Stimulated activated CD4-positive, alpha-beta T cell treated with anti-CD3 and anti-CD28 coated beads, Interleukin-2, amount 100 ng/mL, for 24 hours (primary cell): ENCODE measurements around the gene USP7.
"Not testable (repeated sequence)": the region's sequence is repeated elsewhere in the genome, so short reads cannot be mapped to it uniquely, and the experiment has no call there.

ENCODE experiments used
- DNase-seq, 2 donors: peaks; one replicate each; pipeline ENCODE4 v3.0.0-alpha.2; 2020

USP7 gene

GRCh38 chr16:8898660-8899318 is 64.9 kb downstream of the USP7 start:
- no peak for DNase-seq

- DNase-seq, result no peak
Measured at GRCh38 chr16:8894736-8895334, 68.9 kb downstream of the USP7 start.

DNA sequence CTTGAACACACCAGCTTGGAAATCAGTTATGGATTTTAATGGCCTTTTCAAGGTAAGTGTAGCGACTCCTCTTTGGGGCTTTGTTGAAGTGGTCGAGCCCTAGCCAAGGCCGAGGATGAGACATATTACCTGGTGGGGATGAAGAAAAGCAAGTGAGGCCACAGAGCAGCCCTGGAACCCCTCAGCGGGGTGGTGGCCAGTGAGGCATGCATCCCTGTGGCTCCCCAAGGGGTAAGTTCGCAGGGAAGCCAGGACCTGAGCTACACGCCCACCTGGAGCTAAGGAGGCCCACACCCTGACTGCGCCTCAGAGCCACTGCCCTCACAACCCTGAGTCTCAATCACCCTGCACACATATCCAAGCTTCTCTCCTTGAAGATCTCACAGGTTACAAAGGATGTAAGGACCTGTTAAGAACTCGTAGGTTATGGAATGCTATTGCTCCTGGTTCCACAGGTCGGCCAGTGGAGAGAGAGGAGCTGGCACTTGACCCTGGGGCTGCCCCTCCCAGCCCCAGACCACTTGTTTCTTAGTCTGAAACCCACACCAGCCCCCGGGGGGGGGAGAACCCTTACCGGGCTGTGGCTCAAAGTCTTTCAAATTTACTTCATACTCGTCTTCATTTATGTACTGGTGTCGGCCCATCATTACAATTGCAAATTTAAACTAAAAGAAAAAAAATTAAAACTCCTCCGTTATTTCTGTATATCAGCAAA is 69.6 kb downstream of the USP7 start:
- DNase-seq, result no peak

DNA sequence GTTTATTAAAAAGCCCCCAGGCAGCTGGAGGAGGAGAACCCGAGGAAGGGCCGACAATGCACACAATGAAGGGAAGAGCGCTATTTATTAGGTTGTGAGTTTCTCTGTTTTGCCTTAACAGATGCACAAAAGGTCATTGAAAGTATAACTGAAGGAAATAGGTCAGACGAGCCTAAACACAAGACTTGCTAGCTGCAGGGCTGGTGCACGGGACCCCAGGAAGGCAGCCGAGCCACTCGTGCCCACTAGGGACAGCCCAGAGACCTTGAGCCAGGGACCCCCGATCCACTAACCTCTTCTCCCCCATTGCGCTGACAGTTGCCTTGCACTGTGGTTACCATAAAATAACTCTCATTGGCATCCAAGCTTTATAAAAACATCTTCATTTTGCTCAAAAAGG is 70.3 kb downstream of the USP7 start:
- DNase-seq, result no peak

DNA sequence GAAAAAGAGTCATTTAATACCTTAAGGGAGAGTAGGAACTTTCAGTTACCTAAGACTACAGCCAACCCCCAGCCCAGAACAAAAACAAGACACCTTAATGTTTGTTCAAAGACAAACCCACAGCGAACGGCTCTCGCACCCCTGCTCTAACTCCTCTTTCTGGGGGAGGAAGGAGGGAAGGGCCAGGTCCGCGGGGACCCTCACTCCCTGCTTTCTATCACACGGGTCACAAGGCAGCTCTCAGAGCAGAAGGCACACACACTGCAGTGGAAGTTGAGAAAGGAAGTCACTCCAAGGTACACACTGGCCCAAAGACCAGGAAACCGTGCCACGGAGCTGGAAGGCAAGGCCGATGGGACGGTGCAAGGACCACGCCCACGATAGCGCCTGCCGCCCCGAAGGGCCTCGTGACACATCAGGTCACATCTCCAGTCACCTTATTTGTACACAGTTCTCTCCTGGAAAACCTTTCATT is 71.6 kb downstream of the USP7 start:
- no peak for DNase-seq

DNA sequence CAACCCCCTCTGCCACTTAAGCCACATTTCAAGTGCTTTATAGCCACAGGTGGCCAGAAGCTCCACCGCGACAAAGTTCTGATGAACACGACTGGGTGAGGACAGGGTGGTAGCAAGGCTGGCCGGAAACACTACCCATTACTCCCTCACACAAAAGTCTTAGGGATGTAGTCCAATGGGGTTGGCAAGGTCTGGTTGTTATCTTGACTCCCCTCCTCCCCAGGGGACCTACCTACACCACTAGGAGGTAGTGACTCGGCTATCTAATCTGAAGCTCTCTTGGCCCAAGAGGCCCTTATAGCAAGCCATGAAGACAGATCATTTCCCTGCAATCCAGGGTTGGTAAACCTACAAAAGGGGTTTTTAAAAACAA is 73.2 kb downstream of the USP7 start:
- no peak for DNase-seq

GRCh38 chr16:8889893-8890548 is 73.7 kb downstream of the USP7 start:
- DNase-seq, result no peak

DNA sequence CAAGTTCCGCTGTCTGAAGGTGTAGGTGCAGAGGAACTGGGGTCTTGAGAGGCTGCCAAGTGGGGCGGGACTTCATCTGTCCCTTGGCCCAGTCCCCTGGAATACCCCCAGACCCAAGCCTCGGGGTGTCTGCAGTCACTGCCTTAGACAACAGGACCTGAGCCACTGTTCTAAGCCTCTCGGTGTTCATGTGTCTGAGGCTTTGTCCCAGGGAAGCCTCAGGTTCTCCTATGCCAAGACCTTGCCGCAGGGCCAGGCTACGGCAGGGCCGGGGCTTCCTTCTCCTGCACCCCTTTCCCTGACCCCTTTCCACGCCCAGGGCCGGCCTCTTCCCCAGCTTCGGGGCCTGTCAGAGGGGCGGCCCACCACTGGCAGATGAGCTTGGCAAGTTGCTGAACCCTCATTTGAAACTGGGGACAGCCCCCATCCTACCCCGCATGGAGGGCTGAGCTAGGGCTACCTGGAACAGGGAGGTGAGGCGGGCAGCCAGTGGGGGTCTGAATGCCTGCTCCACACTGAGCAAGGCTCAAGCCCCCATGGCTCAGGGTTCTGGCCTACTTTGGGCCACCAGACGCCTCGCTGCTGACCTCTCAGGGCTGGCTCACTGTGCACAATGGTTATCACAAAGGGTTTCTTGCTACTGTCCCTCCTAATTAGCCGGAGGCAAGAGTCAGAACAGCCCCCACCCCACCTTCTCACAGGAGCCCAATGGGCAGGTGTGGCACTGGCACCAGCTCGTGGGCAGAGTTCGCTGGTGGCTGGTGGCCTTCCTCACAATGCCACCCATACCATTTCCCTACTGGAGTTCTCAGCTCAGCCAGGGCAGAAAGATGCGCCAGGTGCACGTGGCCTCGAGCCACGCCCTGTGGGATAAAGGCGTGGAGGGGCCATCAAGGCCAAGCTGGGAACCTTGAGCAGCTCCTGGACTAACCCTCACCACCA is 74.5 kb downstream of the USP7 start:
- DNase-seq, result no peak

DNA sequence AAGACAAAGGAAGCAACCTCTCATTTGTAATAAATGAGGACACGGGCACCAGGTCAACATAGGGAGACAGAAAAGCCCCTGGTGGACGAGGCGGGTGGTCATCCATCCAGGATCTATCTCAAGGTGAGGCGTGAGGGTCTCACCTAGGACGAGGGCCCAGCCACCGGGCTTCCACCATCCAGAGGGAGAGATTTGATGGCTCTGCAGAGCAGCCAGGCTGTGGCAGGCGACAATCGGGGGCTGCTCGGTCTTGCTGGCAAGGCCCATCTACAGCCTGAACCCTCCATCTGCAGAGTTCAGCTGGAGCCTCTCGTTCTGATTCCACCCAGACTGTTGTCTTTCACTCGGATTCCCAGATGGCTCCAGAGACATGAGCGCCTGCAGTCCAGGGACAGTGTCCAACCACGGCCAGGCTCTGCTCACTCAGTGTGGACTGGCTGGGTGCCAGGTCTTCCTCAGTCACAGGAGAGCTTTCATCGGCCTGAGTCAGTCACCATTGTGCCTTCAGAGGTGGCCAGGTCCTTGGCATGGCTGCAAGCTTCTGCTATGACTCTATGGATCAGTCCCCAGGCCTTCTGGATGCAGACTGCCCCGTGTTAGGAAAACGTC is 75.7 kb downstream of the USP7 start:
- DNase-seq, result no peak

DNA sequence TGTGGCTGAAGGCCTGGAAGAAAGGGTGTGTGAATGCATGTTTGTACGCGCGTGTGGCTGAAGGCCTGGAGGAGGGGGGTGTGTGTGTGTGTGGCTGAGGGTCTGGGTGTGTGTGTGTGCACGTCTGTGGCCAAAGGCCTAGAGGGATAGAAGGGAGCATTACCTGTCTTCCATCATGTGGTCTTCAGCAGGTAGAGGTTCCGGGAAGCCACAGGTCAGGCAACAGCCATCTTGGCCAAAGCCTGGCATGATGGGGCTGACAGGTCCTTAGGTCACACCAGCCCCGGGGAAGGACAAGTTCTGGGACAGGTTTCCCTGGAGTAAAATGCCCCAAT is 76.3 kb downstream of the USP7 start:
- DNase-seq, result no peak

GRCh38 chr16:8886593-8887430 is 76.9 kb downstream of the USP7 start:
- no peak for DNase-seq

GRCh38 chr16:8885674-8886592 is 77.8 kb downstream of the USP7 start:
- DNase-seq, result no peak

- no peak for DNase-seq
Measured at GRCh38 chr16:8882725-8883377, 80.9 kb downstream of the USP7 start.

DNA sequence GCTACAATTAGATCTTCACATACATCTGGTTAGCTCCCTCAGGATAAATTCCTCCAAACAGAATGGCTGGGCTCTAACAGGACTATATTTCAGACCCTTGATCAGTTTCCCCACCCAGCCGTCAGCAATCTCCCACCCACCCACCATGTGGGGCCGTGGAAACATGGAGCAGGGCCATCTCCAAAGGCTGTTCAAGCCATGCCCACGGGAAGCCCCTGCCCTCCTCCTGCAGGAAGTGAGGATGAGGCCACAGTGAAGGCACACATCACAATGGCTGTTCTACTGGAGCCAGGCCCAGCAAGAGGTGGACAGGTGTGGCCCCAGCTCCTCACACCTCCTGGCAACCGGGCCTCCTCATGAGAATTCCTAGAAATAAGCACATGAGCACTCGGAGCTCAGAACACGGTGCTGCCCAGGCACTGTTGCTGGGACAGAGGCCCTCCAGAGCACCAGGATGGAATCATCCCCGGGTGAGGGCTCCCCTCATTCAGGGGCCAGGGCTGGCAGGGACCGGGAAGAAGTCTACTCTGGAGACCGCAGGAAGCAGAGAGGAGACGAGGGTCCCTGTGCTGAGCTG is 81.6 kb downstream of the USP7 start, which contains the start of gene LITAFD:
Gene LITAFD (plus strand): TSS at position 311 of the 577 bp plus-strand sequence. CDS start 2,005 bp downstream, outside the sequence.
- DNase-seq, result no peak

GRCh38 chr16:8880839-8881510 is 82.7 kb downstream of the USP7 start:
- DNase-seq, result no peak

- DNase-seq, result no peak
Measured at GRCh38 chr16:8878523-8878911, 85.2 kb downstream of the USP7 start.

GRCh38 chr16:8877894-8878522 is 85.7 kb downstream of the USP7 start:
- no peak for DNase-seq

DNA sequence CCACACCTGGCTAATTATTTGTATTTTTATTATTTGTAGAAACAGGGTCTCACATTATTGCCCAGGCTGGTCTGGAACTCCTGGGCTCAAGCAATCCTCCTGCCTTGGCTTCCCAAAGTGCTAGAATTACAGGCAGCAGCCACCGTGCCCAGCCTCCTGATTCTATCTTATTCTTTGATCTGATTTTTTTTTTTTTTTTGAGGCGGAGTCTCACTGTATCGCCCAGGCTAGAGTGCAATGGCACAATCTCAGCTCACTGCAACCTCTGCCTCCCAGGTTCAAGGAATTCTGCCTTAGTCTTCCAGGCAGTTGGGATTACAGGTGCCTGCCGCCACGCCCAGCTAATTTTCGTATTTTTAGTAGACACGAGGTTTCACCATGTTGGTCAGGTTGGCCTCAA is 88.4 kb downstream of the USP7 start:
- not testable (repeated sequence) for DNase-seq
